Measurements from ENCODE around the gene AGAP1.

DNA sequence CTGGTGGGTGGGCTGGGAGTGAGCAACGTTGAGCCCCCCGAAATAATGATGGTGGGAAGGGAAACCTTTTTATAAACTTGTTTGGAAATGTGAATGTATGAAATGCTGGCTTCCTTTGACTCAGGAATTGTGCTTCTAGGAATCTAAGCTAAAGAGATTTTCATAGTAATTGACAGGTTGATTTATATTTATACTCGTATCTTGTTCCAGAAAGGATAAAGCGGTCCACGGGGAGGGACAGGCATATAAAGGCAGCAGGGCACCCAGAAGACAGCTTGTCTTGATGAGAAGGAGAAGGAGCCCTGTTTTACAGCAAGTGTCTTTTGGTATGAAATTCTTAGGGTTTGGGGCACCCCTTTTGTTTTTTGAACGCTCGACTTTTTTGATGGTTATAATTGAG is 157.8 kb downstream of the AGAP1 start:
- TF ChIP-seq CTCF (conservative IDR thresholded peaks at IDR 0.05; ENCODE audit: low read length) (no peak), EZH2phosphoT487 (IDR thresholded peaks at IDR 0.05; ENCODE audit: borderline replicate concordance, low read depth, low read length) (no peak)

All from OCI-LY7 (cell line).